H9 (cell line): Measurements from ENCODE around the gene CDKAL1. TPM values are rescaled to one million over a fixed set of nuclear protein-coding genes. Genes with fewer than 3 reads are reported as not detected.

Experiments used
- DNase-seq: peaks from one replicate; pipeline ENCODE4 v3.0.0-alpha.2; 2017
- H2AFZ ChIP-seq: one replicate; pipeline ENCODE4 v1.6.1; 2013; ENCODE audit warnings: mild to moderate bottlenecking, low read length, control low read depth, moderate library complexity
- H2AK5ac ChIP-seq: 2 replicates; pipeline ENCODE4 v1.6.1; 2013; ENCODE audit warnings: low read length, control low read depth, mixed read lengths; ENCODE audit not compliant: insufficient read length
- H2BK120ac ChIP-seq: one replicate; pipeline ENCODE4 v1.6.1; 2013; ENCODE audit warnings: low read depth, mild to moderate bottlenecking, low read length, control low read depth, inconsistent platforms; ENCODE audit not compliant: poor library complexity, severe bottlenecking
- H2BK12ac ChIP-seq: 2 replicates; pipeline ENCODE4 v1.6.1; 2013; ENCODE audit warnings: low read length, control low read depth, mixed read lengths, low read depth; ENCODE audit not compliant: insufficient read length
- H2BK15ac ChIP-seq: 2 replicates; pipeline ENCODE4 v1.6.1; 2013; ENCODE audit warnings: low read depth, low read length, control low read depth
- H2BK20ac ChIP-seq: one replicate; pipeline ENCODE4 v1.6.1; 2013; ENCODE audit warnings: low read depth, mild to moderate bottlenecking, low read length, control low read depth, inconsistent platforms; ENCODE audit not compliant: poor library complexity, severe bottlenecking
- H2BK5ac ChIP-seq: 2 replicates; pipeline ENCODE4 v1.6.1; 2013; ENCODE audit warnings: low read length, control low read depth, mixed read lengths; ENCODE audit not compliant: insufficient read length
- H3K14ac ChIP-seq: 2 replicates; pipeline ENCODE4 v1.6.1; 2013; ENCODE audit warnings: low read length, control low read depth; ENCODE audit not compliant: insufficient read depth
- H3K18ac ChIP-seq: 2 replicates; pipeline ENCODE4 v1.6.1; 2013; ENCODE audit warnings: low read depth, mild to moderate bottlenecking, mixed read lengths, low read length, control low read depth; ENCODE audit not compliant: insufficient read length
- H3K23ac ChIP-seq: 2 replicates; pipeline ENCODE4 v1.6.1; 2013; ENCODE audit warnings: low read length, control low read depth, mixed read lengths, low read depth; ENCODE audit not compliant: insufficient read length
- H3K23me2 ChIP-seq: 2 replicates; pipeline ENCODE4 v1.6.1; 2013; ENCODE audit warnings: low read depth, mild to moderate bottlenecking, mixed read lengths, low read length, control low read depth; ENCODE audit not compliant: insufficient read length, poor library complexity, severe bottlenecking
- H3K27ac ChIP-seq: 2 replicates; pipeline ENCODE4 v1.5.1; 2013; ENCODE audit warnings: low read length, control low read depth, mixed read lengths, low read depth; ENCODE audit not compliant: insufficient read length
- H3K27me3 ChIP-seq: 2 replicates; pipeline ENCODE4 v1.6.1; 2013; ENCODE audit warnings: low read length, control low read depth, inconsistent platforms; ENCODE audit not compliant: insufficient read depth
- H3K4ac ChIP-seq: 2 replicates; pipeline ENCODE4 v1.6.1; 2013; ENCODE audit warnings: low read depth, mild to moderate bottlenecking, control low read depth, inconsistent platforms, low read length, moderate library complexity
- H3K4me1 ChIP-seq: 2 replicates; pipeline ENCODE4 v1.6.1; 2013; ENCODE audit warnings: low read length, control low read depth, inconsistent platforms; ENCODE audit not compliant: insufficient read depth
- H3K4me2 ChIP-seq: 2 replicates; pipeline ENCODE4 v1.6.1; 2013; ENCODE audit warnings: low read length, control low read depth, mixed read lengths; ENCODE audit not compliant: insufficient read length, insufficient read depth
- H3K56ac ChIP-seq: 2 replicates; pipeline ENCODE4 v1.6.1; 2013; ENCODE audit warnings: low read depth, mild to moderate bottlenecking, mixed read lengths, low read length, control low read depth; ENCODE audit not compliant: insufficient read length
- H3K79me1 ChIP-seq: 2 replicates; pipeline ENCODE4 v1.6.1; 2013; ENCODE audit warnings: low read depth, mild to moderate bottlenecking, moderate library complexity, low read length, control low read depth, inconsistent platforms; ENCODE audit not compliant: insufficient read depth, poor library complexity, severe bottlenecking
- H3K79me2 ChIP-seq: 2 replicates; pipeline ENCODE4 v1.6.1; 2013; ENCODE audit warnings: low read length, control low read depth, inconsistent platforms; ENCODE audit not compliant: insufficient read depth
- H3K9ac ChIP-seq: 2 replicates; pipeline ENCODE4 v1.6.1; 2013; ENCODE audit warnings: low read length, control low read depth, mixed read lengths; ENCODE audit not compliant: insufficient read length; ENCODE audit errors: extremely low read depth
- H3K9me3 ChIP-seq: one replicate; pipeline ENCODE4 v1.6.1; 2013; ENCODE audit warnings: low read depth, low read length, inconsistent platforms; ENCODE audit not compliant: control insufficient read depth
- H3T11ph ChIP-seq: one replicate; pipeline ENCODE4 v1.6.1; 2013; ENCODE audit warnings: mild to moderate bottlenecking, low read length, control low read depth, inconsistent platforms
- H4K20me1 ChIP-seq: one replicate; pipeline ENCODE4 v1.6.1; 2013; ENCODE audit not compliant: control insufficient read depth, insufficient read length, insufficient read depth
- H4K5ac ChIP-seq: 2 replicates; pipeline ENCODE4 v1.6.1; 2013; ENCODE audit warnings: low read depth, mild to moderate bottlenecking, mixed read lengths, low read length, control low read depth; ENCODE audit not compliant: insufficient read length
- H4K8ac ChIP-seq: replicated peaks from 2 replicates; pipeline ENCODE4 v1.6.1; 2013; ENCODE audit warnings: low read length, control low read depth, mixed read lengths, low read depth; ENCODE audit not compliant: insufficient read length
- H4K91ac ChIP-seq: 2 replicates; pipeline ENCODE4 v1.6.1; 2013; ENCODE audit warnings: low read depth, mild to moderate bottlenecking, moderate library complexity, mixed read lengths, low read length, control low read depth; ENCODE audit not compliant: insufficient read length
- H3K27ac Mint-ChIP-seq, 3 experiments: 2 replicates in 2 of 3; 3 replicates in 1 of 3; pipeline ENCODE4 v1.8.0; 2020 to 2021; ENCODE audit warnings: mixed read lengths in 3 of 3, mild to moderate bottlenecking in 1 of 3, moderate library complexity in 1 of 3
- H3K27me3 Mint-ChIP-seq: 2 replicates; pipeline ENCODE4 v1.8.0; 2021; ENCODE audit warnings: low read depth, mild to moderate bottlenecking, moderate library complexity, mixed read lengths
- H3K36me3 Mint-ChIP-seq, 3 experiments: 2 replicates in 2 of 3; 3 replicates in 1 of 3; pipeline ENCODE4 v1.8.0; 2020 to 2021; ENCODE audit warnings: low read depth in 3 of 3, mixed read lengths in 3 of 3; ENCODE audit not compliant: insufficient read depth in 1 of 3
- H3K4me1 Mint-ChIP-seq, 2 experiments: 2 replicates each; pipeline ENCODE4 v1.8.0; 2020; ENCODE audit warnings: mixed read lengths in 2 of 2
- H3K4me3 Mint-ChIP-seq, 2 experiments: 2 replicates in 1 of 2; 3 replicates in 1 of 2; pipeline ENCODE4 v1.8.0; 2020 to 2021; ENCODE audit warnings: mild to moderate bottlenecking in 2 of 2, mixed read lengths in 2 of 2, moderate library complexity in 1 of 2
- H3K9me3 Mint-ChIP-seq, 2 experiments: 2 replicates in 1 of 2; 3 replicates in 1 of 2; pipeline ENCODE4 v1.8.0; 2020; ENCODE audit warnings: mild to moderate bottlenecking in 2 of 2, mixed read lengths in 2 of 2, moderate library complexity in 1 of 2
- CTCF ChIP-seq: fragments of 200-600 bp; sonication (generic); conservative IDR thresholded peaks from 3 replicates; pipeline ENCODE4 v1.8.0; 2021; ENCODE audit warnings: antibody characterized with exemption, mild to moderate bottlenecking
- WGBS: extraction: QIAGEN DNeasy Blood & Tissue Kit; methylation state at CpG from one replicate; pipeline ENCODE4 v1.1.7; 2013; ENCODE audit warnings: missing lambda C conversion rate, low lambda C conversion rate, mixed read lengths; ENCODE audit not compliant: insufficient read length; ENCODE audit errors: extremely low coverage; 5-methylcytosine and 5-hydroxymethylcytosine counted together
- total RNA-seq: library from RNA; stranded (reverse); gene quantifications from 2 replicates; pipeline ENCODE4 v1.2.1, GENCODE V29; 2021

The CDKAL1 gene
- total RNA-seq, 1 experiment from 2014 or later = 23.0 TPM

DNA sequence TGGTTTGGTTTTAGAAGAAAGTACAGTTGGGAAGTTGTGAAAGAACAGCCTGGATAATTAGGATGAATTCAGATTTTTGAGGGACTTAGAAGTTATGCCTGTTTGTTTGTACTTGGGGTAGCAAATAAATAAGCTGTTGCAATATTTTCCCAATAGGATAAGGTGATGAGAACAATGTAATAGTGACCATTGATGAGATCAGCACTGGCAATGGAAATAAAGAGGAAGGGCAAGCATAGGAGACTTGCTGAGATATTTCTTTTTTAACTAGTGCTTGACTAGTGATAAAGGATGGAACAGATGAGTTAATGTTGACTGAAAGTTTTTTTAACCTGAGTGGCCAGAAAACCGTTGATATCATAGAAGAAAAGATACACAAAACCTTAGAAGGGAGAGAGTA is 498.8 kb downstream of the CDKAL1 start:
- Mint-ChIP-seq H3K36me3 (peaks cover 0 to 3% (median 0%) of the 10 kb centered on the region in 3 experiments; a peak in 2 of 7 replicates), H3K4me1 (peaks cover 5 to 10% of the 10 kb centered on the region in 2 experiments), H3K27me3 (no peaks in the 10 kb centered on the region), H3K4me3 (no peak overlapping the region), H3K9me3 (no peaks in the 10 kb centered on the region; a peak in 1 of 5 replicates), H3K27ac (no peak overlapping the region)
- no peak overlapping the region for H3K9ac ChIP-seq
- H3K79me2 ChIP-seq = no peaks in the 10 kb centered on the region
- no peak overlapping the region for H2BK12ac ChIP-seq
- H3K56ac ChIP-seq = no peak overlapping the region
- H3K9me3 ChIP-seq = no peaks in the 10 kb centered on the region
- H2BK120ac ChIP-seq = no peak overlapping the region
- no peak overlapping the region for H4K5ac ChIP-seq
- H2BK15ac ChIP-seq = no peak overlapping the region
- no peak overlapping the region for H2BK5ac ChIP-seq
- no peak overlapping the region for H3K14ac ChIP-seq
- no peak overlapping the region for H2AFZ ChIP-seq
- WGBS = no CpG with 5 or more reads among the region's 1 CpG
- no peaks in the 10 kb centered on the region for H3K27me3 ChIP-seq
- TF ChIP-seq CTCF = no peak
- no peak overlapping the region for H4K8ac ChIP-seq
- H3K18ac ChIP-seq = no peak overlapping the region
- H3K4ac ChIP-seq = no peak overlapping the region
- no peaks in the 10 kb centered on the region for H3K79me1 ChIP-seq
- H2BK20ac ChIP-seq = no peak overlapping the region
- H3T11ph ChIP-seq = no peak overlapping the region
- no peak overlapping the region for H2AK5ac ChIP-seq
- H3K23me2 ChIP-seq = no peaks in the 10 kb centered on the region
- no peak for DNase-seq
- H4K91ac ChIP-seq = no peak overlapping the region
- no peaks in the 10 kb centered on the region; the same call in 1 of the 2 replicates for H3K4me1 ChIP-seq
- H3K27ac ChIP-seq = no peak overlapping the region
- H4K20me1 ChIP-seq = no peaks in the 10 kb centered on the region
- H3K4me2 ChIP-seq = no peak overlapping the region
- no peak overlapping the region for H3K23ac ChIP-seq
